B cell (primary cell): ENCODE results near the gene NIT2. TPM values are rescaled to one million over a fixed set of nuclear protein-coding genes. Genes with fewer than 3 reads are reported as not detected.

Experiments used
- ATAC-seq: fragments of 200-7000 bp; cut with Tn5 transposase; one replicate; pipeline ENCODE4 v1.10.0; 2021; ENCODE audit warnings: low read depth, mild to moderate bottlenecking, moderate number of reproducible peaks, moderate library complexity
- CTCF ChIA-PET: fragments of 350-600 bp; sonication (Branson Sonifier 250); formaldehyde crosslinking; loops from one replicate; lab custom pipeline; 2021; ENCODE audit warnings: antibody characterized with exemption, inconsistent platforms; lab: Charles Lee
- POLR2A ChIA-PET: fragments of 350-600 bp; sonication (Branson Sonifier 250); formaldehyde crosslinking; loops from one replicate; lab custom pipeline; 2021; ENCODE audit warnings: antibody characterized with exemption; lab: Charles Lee
- DNase-seq: peaks from one replicate; pipeline ENCODE4 v3.0.0; 2013
- H2AFZ ChIP-seq: 2 replicates; pipeline ENCODE4 v1.6.1; 2012; ENCODE audit warnings: mild to moderate bottlenecking, low read depth, low read length; ENCODE audit not compliant: insufficient read depth, poor library complexity, severe bottlenecking
- H3K27ac ChIP-seq, 2 donors: 1 replicate in 1 of 2; 2 replicates in 1 of 2; pipeline ENCODE4 v1.5.1; 2012 to 2013; ENCODE audit warnings: low read length in 2 of 2, mild to moderate bottlenecking in 2 of 2, moderate library complexity in 1 of 2
- H3K27me3 ChIP-seq, 4 experiments: fragments of 200-600 bp in 1 of 4; sonication (generic) in 1 of 4; replicated peaks in 1 of 4; 1 replicate in 2 of 4; 2 replicates in 2 of 4; pipeline versions ENCODE4 v1.6.1 to v1.7.0; 2013 to 2016; ENCODE audit warnings: low read length in 3 of 4, mild to moderate bottlenecking in 2 of 4, mixed read lengths in 1 of 4, moderate library complexity in 1 of 4; ENCODE audit not compliant: insufficient read depth in 4 of 4, control insufficient read depth in 3 of 4; ENCODE audit errors: control extremely low read depth in 1 of 4
- H3K36me3 ChIP-seq, 2 experiments: replicated peaks in 1 of 2; 1 replicate in 1 of 2; 2 replicates in 1 of 2; pipeline versions ENCODE4 v1.6.1 to v1.7.1; 2013; ENCODE audit warnings: low read length in 1 of 2; ENCODE audit not compliant: insufficient read depth in 2 of 2, control insufficient read depth in 1 of 2; ENCODE audit errors: control extremely low read depth in 1 of 2, extremely low read depth in 1 of 2
- H3K4me1 ChIP-seq, 2 donors: fragments of 200-600 bp in 1 of 2; sonication (generic) in 1 of 2; 1 replicate in 1 of 2; 2 replicates in 1 of 2; pipeline versions ENCODE4 v1.5.1 to v1.6.1; 2013 to 2017; ENCODE audit warnings: low read length in 2 of 2; ENCODE audit not compliant: control insufficient read depth in 2 of 2, insufficient read depth in 2 of 2
- H3K4me2 ChIP-seq: replicated peaks from 2 replicates; pipeline ENCODE3; 2012; ENCODE audit warnings: mild to moderate bottlenecking, low read depth, low read length; ENCODE audit not compliant: poor library complexity, severe bottlenecking
- H3K4me3 ChIP-seq, 5 experiments: fragments of 200-600 bp in 1 of 5; sonication (generic) in 1 of 5; 1 replicate in 3 of 5; 2 replicates in 2 of 5; pipeline versions ENCODE4 v1.5.1 to v1.7.0; 2011 to 2016; ENCODE audit warnings: low read length in 4 of 5, mild to moderate bottlenecking in 4 of 5, low read depth in 2 of 5, control low read depth in 1 of 5, moderate library complexity in 1 of 5; ENCODE audit not compliant: insufficient read depth in 1 of 5; ENCODE audit errors: control extremely low read depth in 1 of 5, extremely low read depth in 1 of 5
- H3K79me2 ChIP-seq: fragments of 200-600 bp; sonication (generic); one replicate; pipeline ENCODE4 v1.6.0; 2016; ENCODE audit warnings: low read length; ENCODE audit not compliant: control insufficient read depth, insufficient read depth
- H3K9ac ChIP-seq: fragments of 200-600 bp; sonication (generic); 2 replicates; pipeline ENCODE4 v1.6.1; 2017; ENCODE audit warnings: mild to moderate bottlenecking, low read length, moderate library complexity
- H3K9me3 ChIP-seq, 3 donors: one replicate each; pipeline versions ENCODE4 v1.6.1 to v1.7.1; 2013; ENCODE audit warnings: low read length in 2 of 3; ENCODE audit not compliant: control insufficient read depth in 2 of 3, insufficient read depth in 1 of 3; ENCODE audit errors: control extremely low read depth in 1 of 3
- H4K20me1 ChIP-seq: 2 replicates; pipeline ENCODE4 v1.6.0; 2012; ENCODE audit warnings: mild to moderate bottlenecking, low read length; ENCODE audit not compliant: insufficient read depth, control insufficient read depth, poor library complexity, severe bottlenecking
- H3K27ac Mint-ChIP-seq: one replicate; pipeline ENCODE4 v1.8.0; 2021; ENCODE audit warnings: mixed read lengths
- H3K27me3 Mint-ChIP-seq: one replicate; pipeline ENCODE4 v1.8.0; 2021; ENCODE audit warnings: mixed read lengths
- H3K4me1 Mint-ChIP-seq: one replicate; pipeline ENCODE4 v1.8.0; 2021; ENCODE audit warnings: mixed read lengths
- H3K4me3 Mint-ChIP-seq: one replicate; pipeline ENCODE4 v1.8.0; 2021; ENCODE audit warnings: mixed read lengths
- H3K9me3 Mint-ChIP-seq: one replicate; pipeline ENCODE4 v1.8.0; 2022; ENCODE audit warnings: mixed read lengths; ENCODE audit not compliant: insufficient read depth
- EZH2 ChIP-seq: IDR thresholded peaks from 2 replicates; pipeline ENCODE4 v1.6.1; 2012; ENCODE audit warnings: borderline replicate concordance, low read depth, mild to moderate bottlenecking, moderate library complexity, low read length; ENCODE audit not compliant: insufficient read depth, poor library complexity, severe bottlenecking
- WGBS: methylation state at CpG from one replicate; pipeline ENCODE4 v1.1.5; 2013; ENCODE audit warnings: missing lambda C conversion rate; ENCODE audit not compliant: insufficient coverage; 5-methylcytosine and 5-hydroxymethylcytosine counted together
- intact Hi-C: fragments of 100-400 bp; cut with micrococcal nuclease; formaldehyde crosslinking; loops from one replicate; pipeline ENCODE4 v1.10.0; 2022
- polyA plus RNA-seq: library from polyadenylated mRNA; depleted of rRNA; stranded (reverse); fragments of >200 nt; gene quantifications from 2 replicates; pipeline ENCODE4 v1.2.3, GENCODE V29; 2012
- total RNA-seq, 2 donors: library from RNA; stranded (reverse); fragments of 120-200 nt in 1 of 2; gene quantifications; 1 replicate in 1 of 2; 2 replicates in 1 of 2; pipeline versions ENCODE4 v1.2.3 to v1.2.4, GENCODE V29; 2013 to 2022
- TF ChIP-seq, protein P1 (sequence below): fragments of 200-600 bp; IDR thresholded peaks from one replicate; pipeline ENCODE4 v1.8.0; 2022; ENCODE audit warnings: antibody characterized with exemption, mild to moderate bottlenecking

The NIT2 gene
- total and polyA plus RNA-seq, 2 donors (not counting 1 experiment from before 2014, with no cell fraction given) = 32.4 to 36.5 TPM

DNA sequence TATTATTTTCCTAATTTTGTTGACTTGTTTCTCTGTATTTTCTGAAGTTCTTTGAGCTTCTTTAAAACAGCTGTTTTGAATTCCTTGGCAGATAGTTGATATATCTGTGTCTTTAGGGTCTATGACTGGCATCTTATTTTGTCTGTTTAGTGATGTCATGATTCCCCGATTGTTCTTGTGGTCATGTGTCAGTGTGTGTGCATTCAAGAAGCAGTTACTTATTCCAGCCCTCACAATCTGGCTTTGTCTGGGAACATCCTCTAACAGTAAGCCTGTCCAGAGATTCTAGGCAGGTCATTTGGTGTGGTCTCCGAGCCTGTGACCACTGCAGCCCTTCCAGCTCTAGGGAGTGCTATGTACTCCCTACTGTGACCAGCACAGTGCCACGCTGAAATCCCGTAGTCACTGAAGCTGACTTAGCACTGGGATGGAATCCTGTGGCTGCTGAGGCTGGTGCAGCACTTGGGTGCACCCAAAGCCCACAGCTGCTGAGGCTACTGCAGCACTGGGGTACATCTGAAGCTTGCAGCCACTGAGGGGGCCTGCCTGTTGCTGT is 73.5 kb downstream of the NIT2 start:
- Histone ChIP-seq H3K9me3 (peaks cover 0 to 5% (median 0%) of the 10 kb centered on the region in 3 donors), H3K79me2 (peaks cover 25% of the 10 kb centered on the region), H3K9ac (no peak overlapping the region), H3K36me3 (no peaks in the 10 kb centered on the region), H3K27me3 (no peaks in the 10 kb centered on the region), H3K4me2 (no peak overlapping the region), H3K4me1 (no peaks in the 10 kb centered on the region), H2AFZ (no peak overlapping the region), H3K27ac (no peak overlapping the region), H4K20me1 (no peaks in the 10 kb centered on the region), H3K4me3 (no peak overlapping the region)
- POLR2A ChIA-PET = no interaction called here
- H3K27ac Mint-ChIP-seq = no peak overlapping the region
- intact Hi-C loops = no loop called here
- H3K9me3 Mint-ChIP-seq = peaks cover 5% of the 10 kb centered on the region
- DNase-seq (no peak), ATAC-seq (no peak)
- H3K4me1 Mint-ChIP-seq = peaks cover 6% of the 10 kb centered on the region
- WGBS = 97% methylated on average over 3 of the region's 4 CpGs
- TF ChIP-seq, protein P1, sequence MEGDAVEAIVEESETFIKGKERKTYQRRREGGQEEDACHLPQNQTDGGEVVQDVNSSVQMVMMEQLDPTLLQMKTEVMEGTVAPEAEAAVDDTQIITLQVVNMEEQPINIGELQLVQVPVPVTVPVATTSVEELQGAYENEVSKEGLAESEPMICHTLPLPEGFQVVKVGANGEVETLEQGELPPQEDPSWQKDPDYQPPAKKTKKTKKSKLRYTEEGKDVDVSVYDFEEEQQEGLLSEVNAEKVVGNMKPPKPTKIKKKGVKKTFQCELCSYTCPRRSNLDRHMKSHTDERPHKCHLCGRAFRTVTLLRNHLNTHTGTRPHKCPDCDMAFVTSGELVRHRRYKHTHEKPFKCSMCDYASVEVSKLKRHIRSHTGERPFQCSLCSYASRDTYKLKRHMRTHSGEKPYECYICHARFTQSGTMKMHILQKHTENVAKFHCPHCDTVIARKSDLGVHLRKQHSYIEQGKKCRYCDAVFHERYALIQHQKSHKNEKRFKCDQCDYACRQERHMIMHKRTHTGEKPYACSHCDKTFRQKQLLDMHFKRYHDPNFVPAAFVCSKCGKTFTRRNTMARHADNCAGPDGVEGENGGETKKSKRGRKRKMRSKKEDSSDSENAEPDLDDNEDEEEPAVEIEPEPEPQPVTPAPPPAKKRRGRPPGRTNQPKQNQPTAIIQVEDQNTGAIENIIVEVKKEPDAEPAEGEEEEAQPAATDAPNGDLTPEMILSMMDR = no peak
- no peak for TF ChIP-seq EZH2
- no peaks in the 10 kb centered on the region for H3K27me3 Mint-ChIP-seq
- CTCF ChIA-PET = interaction anchor here (0.6 kb wide), 1 partner anchor 588 kb away, joined by 3 read pairs; no protein-coding TSS in a partner anchor
- H3K4me3 Mint-ChIP-seq = no peak overlapping the region

Other genes with a start within 250 kb of the NIT2 start
- 0.24 and 0.32 TPM in 2 replicates for gene FILIP1L, start 220.3 kb upstream of the NIT2 start, total RNA-seq
- 0.22 and 0.48 TPM in 2 replicates for gene FILIP1L, start 220.3 kb upstream of the NIT2 start, polyA plus RNA-seq
- 36.5 and 48.5 TPM in 2 replicates for gene TBC1D23, start 73.8 kb upstream of the NIT2 start, total RNA-seq
- 7.2 and 14.2 TPM in 2 replicates for gene TBC1D23, start 73.8 kb upstream of the NIT2 start, polyA plus RNA-seq
- gene TOMM70, start 66.3 kb downstream of the NIT2 start, total RNA-seq = 28.8 and 30.0 TPM in 2 replicates
- 6.9 and 7.2 TPM in 2 replicates for gene TOMM70, start 66.3 kb downstream of the NIT2 start, polyA plus RNA-seq
- gene LNP1, start 66.8 kb downstream of the NIT2 start, total RNA-seq = 1.6 and 1.9 TPM in 2 replicates
- 0.39 and 0.94 TPM in 2 replicates for gene LNP1, start 66.8 kb downstream of the NIT2 start, polyA plus RNA-seq
- 0.15 and 0.20 TPM in 2 replicates for gene TMEM45A, start 157.9 kb downstream of the NIT2 start, total RNA-seq
- gene TMEM45A, start 157.9 kb downstream of the NIT2 start, polyA plus RNA-seq = 0.04 TPM in 1 of 2 replicates, not detected in the other